ENCODE data around the gene KIRREL3. TPM values are rescaled to one million over a fixed set of nuclear protein-coding genes. Genes with fewer than 3 reads are reported as not detected.

KIRREL3 gene
- total and polyA plus RNA-seq, 12 donors: 0.13 to 0.58 (median 0.30) TPM

GRCh38 chr11:126483621-126484195, 516.9 kb downstream of the KIRREL3 start:
- Histone ChIP-seq H3K9me3 (no peaks in the 10 kb centered on the region), H3K27ac (no peak overlapping the region), H3K27me3 (peaks cover 0 to 4% (median 0%) of the 10 kb centered on the region in 7 donors), H3K36me3 (no peaks in the 10 kb centered on the region), H3K4me3 (no peak overlapping the region), H3K4me1 (peaks cover 0 to 13% (median 5%) of the 10 kb centered on the region in 9 donors)
- DNase-seq (no peak), ATAC-seq (no peak)
- TF ChIP-seq CTCF (IDR thresholded peaks at IDR 0.05): no peak
- 81 to 90% methylated on average over 4 of the region's 4 CpGs for WGBS, 2 donors
- intact Hi-C loops (cut with DNase I): loop anchor here in 2 of 10 donors (5.0 kb wide), 3 partner anchors 36 to 176 kb away; no protein-coding TSS in a partner anchor

GRCh38 chr11:126482586-126483108, 517.9 kb downstream of the KIRREL3 start:
- H3K9me3 ChIP-seq: no peaks in the 10 kb centered on the region
- peaks cover 0 to 4% (median 0%) of the 10 kb centered on the region in 7 donors for H3K27me3 ChIP-seq
- H3K4me3 ChIP-seq: no peak overlapping the region
- 91 to 95% methylated on average over 5 of the region's 5 CpGs for WGBS, 2 donors
- ATAC-seq (no peak), DNase-seq (no peak)
- no peak for TF ChIP-seq CTCF (IDR thresholded peaks at IDR 0.05)
- H3K4me1 ChIP-seq: peaks cover 0 to 13% (median 5%) of the 10 kb centered on the region in 9 donors
- no peaks in the 10 kb centered on the region for H3K36me3 ChIP-seq
- intact Hi-C loops (cut with DNase I): loop anchor here in 2 of 10 donors (5.0 kb wide), 3 partner anchors 35 to 175 kb away; no protein-coding TSS in a partner anchor
- no peak overlapping the region for H3K27ac ChIP-seq

GRCh38 chr11:126481303-126481680, 519.3 kb downstream of the KIRREL3 start:
- no peak for TF ChIP-seq CTCF (IDR thresholded peaks at IDR 0.05)
- Histone ChIP-seq H3K27me3 (peaks cover 0 to 4% (median 0%) of the 10 kb centered on the region in 7 donors), H3K9me3 (no peaks in the 10 kb centered on the region), H3K4me3 (no peak overlapping the region), H3K27ac (no peak overlapping the region), H3K36me3 (no peaks in the 10 kb centered on the region), H3K4me1 (peaks cover 0 to 13% (median 5%) of the 10 kb centered on the region in 9 donors)
- WGBS, 2 donors: 79 to 81% methylated on average over 5 of the region's 5 CpGs
- ATAC-seq (no peak), DNase-seq (no peak)
- intact Hi-C loops (cut with DNase I): loop anchor here in 6 of 10 donors (2.0 to 5.0 kb wide), 5 partner anchors 34 to 174 kb away; no protein-coding TSS in a partner anchor

- WGBS, 2 donors: 8 to 12% methylated on average over 19 of the region's 19 CpGs
- H3K27ac ChIP-seq: peak overlapping the region in 8 of 10 donors; percentile 17 to 77 (median 56)
- H3K27me3 ChIP-seq: no peaks in the 10 kb centered on the region
- intact Hi-C loops (cut with DNase I): loop anchor here in 9 of 10 donors (1.0 to 5.0 kb wide), 7 partner anchors 33 to 173 kb away; no protein-coding TSS in a partner anchor
- DNase-seq (peak; percentile 68 to 87), ATAC-seq (peak; percentile 80 to 91 (median 88))
- peak overlapping the region in 3 of 10 donors; percentile 12 to 18 (median 17) for H3K4me3 ChIP-seq
- H3K4me1 ChIP-seq: peaks cover 0 to 13% (median 5%) of the 10 kb centered on the region in 9 donors
- no peaks in the 10 kb centered on the region for H3K36me3 ChIP-seq
- H3K9me3 ChIP-seq: no peaks in the 10 kb centered on the region
- peak; percentile 87 to 98 (median 95) for TF ChIP-seq CTCF (IDR thresholded peaks at IDR 0.05)
Observed at GRCh38 chr11:126480410-126481302, 519.9 kb downstream of the KIRREL3 start.
